Esophagus squamous epithelium (tissue), 5 donors: Measurements from ENCODE around the gene CDKAL1. TPM values are rescaled to one million over a fixed set of nuclear protein-coding genes. Genes with fewer than 3 reads are reported as not detected.

Experiments
- DNase-seq: peaks from one replicate; lab custom pipeline; 2025; lab: John Stamatoyannopoulos, UW
- H3K27ac ChIP-seq, 4 donors: fragments of 200-600 bp; sonication (generic); one replicate each; pipeline ENCODE4 v1.5.1; 2016 to 2019; ENCODE audit warnings: mild to moderate bottlenecking in 1 of 4
- H3K27me3 ChIP-seq, 4 donors: fragments of 200-600 bp; sonication (generic); 1 replicate in 3 of 4; 2 replicates in 1 of 4; pipeline versions ENCODE4 v1.5.1 to v1.6.0; 2017 to 2021; ENCODE audit warnings: antibody characterized with exemption in 1 of 4
- H3K36me3 ChIP-seq, 3 donors: fragments of 200-600 bp; sonication (generic); one replicate each; pipeline ENCODE4 v1.5.1; 2016 to 2019
- H3K4me1 ChIP-seq, 3 donors: fragments of 200-600 bp; sonication (generic); one replicate each; pipeline ENCODE4 v1.5.1; 2017 to 2019
- H3K4me3 ChIP-seq, 4 donors: fragments of 200-600 bp; sonication (generic); 1 replicate in 3 of 4; 2 replicates in 1 of 4; pipeline ENCODE4 v1.5.1; 2016 to 2019; ENCODE audit warnings: mild to moderate bottlenecking in 2 of 4, moderate library complexity in 1 of 4
- H3K9me3 ChIP-seq, 3 donors: fragments of 200-600 bp; sonication (generic); one replicate each; pipeline ENCODE4 v1.5.1; 2016 to 2019
- POLR2A ChIP-seq, 4 donors: fragments of 450-650 bp; IDR thresholded peaks; one replicate each; pipeline ENCODE4 v1.6.1; 2017; ENCODE audit warnings: antibody characterized with exemption in 4 of 4, mild to moderate bottlenecking in 4 of 4, moderate library complexity in 3 of 4
- WGBS, 2 donors: methylation state at CpG; one replicate each; pipeline ENCODE4 v1.1.5; 2018; 5-methylcytosine and 5-hydroxymethylcytosine counted together
- intact Hi-C: fragments of 100-400 bp; cut with DNase I; formaldehyde crosslinking; loops from one replicate; pipeline ENCODE4 v1.15.0; 2022
- total RNA-seq, 4 donors: library from RNA; depleted of rRNA; stranded (reverse); fragments of >200 nt; gene quantifications; one replicate each; pipeline ENCODE4 v1.1.0, GENCODE V29; 2016
- TF ChIP-seq, protein P1 (sequence below), 6 experiments: fragments of 450-650 bp in 4 of 6; fragments of 200-600 bp in 2 of 6; sonication (generic) in 2 of 6; IDR thresholded peaks; one replicate each; pipeline ENCODE4 v1.5.1; 2016 to 2019; ENCODE audit warnings: antibody characterized with exemption in 6 of 6, mild to moderate bottlenecking in 4 of 6, moderate library complexity in 4 of 6
- donor health status: DM: yes; HTN: yes; CAD: no.

CDKAL1 gene
- total RNA-seq, 4 donors from 2014 or later: 6.5 to 13.0 (median 10.7) TPM

DNA sequence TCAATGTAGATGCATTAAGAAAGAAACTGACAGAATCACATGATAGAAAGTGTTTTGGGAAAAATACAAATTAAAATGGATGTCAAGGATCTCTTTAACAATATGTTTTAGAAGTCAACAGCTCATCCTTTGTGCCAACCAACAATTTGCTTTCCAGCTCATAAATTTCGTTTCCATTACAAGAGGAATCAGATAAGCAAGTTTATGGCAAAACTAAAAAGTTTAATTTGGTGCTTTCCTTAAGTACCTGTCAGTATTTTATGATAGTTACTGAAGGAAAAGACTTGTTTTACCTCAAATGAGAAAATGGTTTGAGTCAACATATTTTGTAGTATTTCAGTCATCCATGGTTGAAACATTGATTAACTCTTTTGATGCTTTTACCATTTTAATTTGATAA is 130.0 kb downstream of the CDKAL1 start:
- Histone ChIP-seq H3K4me3 (no peak overlapping the region), H3K36me3 (no peaks in the 10 kb centered on the region), H3K9me3 (no peaks in the 10 kb centered on the region), H3K27ac (no peak overlapping the region), H3K4me1 (peaks cover 9 to 41% (median 21%) of the 10 kb centered on the region in 3 donors), H3K27me3 (no peaks in the 10 kb centered on the region)
- intact Hi-C loops: no loop called here
- no peak for DNase-seq
- no peak for TF ChIP-seq POLR2A (IDR thresholded peaks at IDR 0.05)
- TF ChIP-seq, protein P1, sequence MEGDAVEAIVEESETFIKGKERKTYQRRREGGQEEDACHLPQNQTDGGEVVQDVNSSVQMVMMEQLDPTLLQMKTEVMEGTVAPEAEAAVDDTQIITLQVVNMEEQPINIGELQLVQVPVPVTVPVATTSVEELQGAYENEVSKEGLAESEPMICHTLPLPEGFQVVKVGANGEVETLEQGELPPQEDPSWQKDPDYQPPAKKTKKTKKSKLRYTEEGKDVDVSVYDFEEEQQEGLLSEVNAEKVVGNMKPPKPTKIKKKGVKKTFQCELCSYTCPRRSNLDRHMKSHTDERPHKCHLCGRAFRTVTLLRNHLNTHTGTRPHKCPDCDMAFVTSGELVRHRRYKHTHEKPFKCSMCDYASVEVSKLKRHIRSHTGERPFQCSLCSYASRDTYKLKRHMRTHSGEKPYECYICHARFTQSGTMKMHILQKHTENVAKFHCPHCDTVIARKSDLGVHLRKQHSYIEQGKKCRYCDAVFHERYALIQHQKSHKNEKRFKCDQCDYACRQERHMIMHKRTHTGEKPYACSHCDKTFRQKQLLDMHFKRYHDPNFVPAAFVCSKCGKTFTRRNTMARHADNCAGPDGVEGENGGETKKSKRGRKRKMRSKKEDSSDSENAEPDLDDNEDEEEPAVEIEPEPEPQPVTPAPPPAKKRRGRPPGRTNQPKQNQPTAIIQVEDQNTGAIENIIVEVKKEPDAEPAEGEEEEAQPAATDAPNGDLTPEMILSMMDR (IDR thresholded peaks at IDR 0.05): no peak
- 94 to 96% methylated on average over 1 of the region's 1 CpG for WGBS, 2 donors

DNA sequence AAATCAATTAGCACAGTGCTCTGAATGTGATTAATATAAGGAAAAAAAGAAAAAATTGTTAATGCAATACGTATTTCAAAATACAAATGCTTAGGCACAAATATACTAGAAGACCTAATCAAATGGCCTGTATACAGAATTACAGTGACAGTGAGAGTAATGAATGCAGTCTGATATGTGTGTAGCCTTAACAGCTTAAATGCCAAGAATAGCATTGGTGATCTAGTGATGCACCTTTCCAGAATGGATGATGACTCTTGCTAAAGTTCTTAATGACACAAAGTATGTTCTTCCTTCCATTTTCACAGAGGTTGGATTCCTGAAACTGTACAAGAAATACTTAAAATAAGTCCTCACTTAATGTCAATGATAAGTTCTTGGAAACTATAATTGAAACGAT is 131.0 kb downstream of the CDKAL1 start:
- no peak for DNase-seq
- H3K4me3 ChIP-seq: no peak overlapping the region
- no peaks in the 10 kb centered on the region for H3K36me3 ChIP-seq
- H3K4me1 ChIP-seq: peaks cover 9 to 31% (median 18%) of the 10 kb centered on the region in 3 donors
- intact Hi-C loops: no loop called here
- no peaks in the 10 kb centered on the region for H3K27me3 ChIP-seq
- 93 to 94% methylated on average over 2 of the region's 2 CpGs for WGBS, 2 donors
- no peak for TF ChIP-seq POLR2A (IDR thresholded peaks at IDR 0.05)
- TF ChIP-seq, protein P1 (IDR thresholded peaks at IDR 0.05): no peak
- H3K9me3 ChIP-seq: no peaks in the 10 kb centered on the region
- H3K27ac ChIP-seq: no peak overlapping the region

DNA sequence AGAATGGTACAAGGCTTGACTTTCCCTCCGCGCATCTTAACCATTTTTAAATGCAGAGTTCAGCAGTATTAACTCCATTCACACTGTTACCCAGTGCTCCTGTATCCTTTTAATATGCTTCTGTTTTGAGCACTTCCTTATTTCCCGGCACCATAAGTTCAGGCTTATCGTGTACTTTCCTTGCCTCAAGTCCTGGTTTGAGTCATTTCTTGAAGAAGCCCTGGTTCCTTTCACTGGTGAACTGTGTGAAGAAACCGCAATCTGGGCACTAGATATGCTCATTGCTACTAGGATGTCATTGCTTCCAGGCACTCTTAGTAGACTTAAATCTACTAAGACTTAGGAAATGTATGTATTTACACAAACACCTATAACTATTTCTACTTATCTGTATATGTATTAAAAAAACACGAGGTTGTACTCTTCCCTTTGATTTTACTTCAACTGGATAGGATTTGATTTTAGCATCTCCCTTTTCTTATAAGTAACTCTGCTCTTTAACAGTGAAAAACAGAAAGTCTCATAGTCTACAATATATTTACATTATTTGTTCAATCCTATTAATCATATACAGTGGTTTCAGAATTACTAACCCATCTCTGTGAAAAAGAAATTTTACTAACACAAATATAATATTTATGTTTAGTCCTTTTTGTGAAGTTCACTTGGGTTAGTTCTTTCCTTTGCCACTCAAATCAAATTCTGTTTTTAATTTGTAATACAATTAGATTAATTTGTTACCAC is 135.5 kb downstream of the CDKAL1 start:
- no peak for TF ChIP-seq POLR2A (IDR thresholded peaks at IDR 0.05)
- TF ChIP-seq, protein P1 (IDR thresholded peaks at IDR 0.05): no peak
- H3K27ac ChIP-seq: no peak overlapping the region
- no peak overlapping the region for H3K4me3 ChIP-seq
- no peaks in the 10 kb centered on the region for H3K9me3 ChIP-seq
- WGBS, 2 donors: 73 to 91% methylated on average over 6 of the region's 6 CpGs
- DNase-seq: no peak
- H3K36me3 ChIP-seq: no peaks in the 10 kb centered on the region
- H3K4me1 ChIP-seq: peaks cover 0 to 3% (median 0%) of the 10 kb centered on the region in 3 donors
- intact Hi-C loops: no loop called here
- no peaks in the 10 kb centered on the region for H3K27me3 ChIP-seq

DNA sequence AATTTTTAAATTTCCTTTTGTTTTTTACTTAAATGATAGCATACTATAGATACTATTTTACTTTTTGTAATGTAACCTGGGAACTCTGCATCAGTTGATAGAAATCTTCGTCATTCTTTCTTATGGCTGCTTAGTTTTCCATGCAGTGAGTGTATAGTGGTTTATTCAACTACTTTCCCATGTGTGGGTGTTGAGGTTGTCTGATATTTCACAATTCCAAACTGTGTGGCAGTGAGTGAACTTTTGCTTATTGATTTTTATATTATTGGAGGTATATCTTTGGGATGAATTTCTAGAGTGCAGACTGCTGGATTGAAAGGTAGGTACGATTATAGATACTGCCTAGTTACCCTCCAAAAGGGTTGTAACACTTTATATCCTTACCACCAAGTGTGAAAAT is 136.5 kb downstream of the CDKAL1 start:
- H3K36me3 ChIP-seq: no peaks in the 10 kb centered on the region
- H3K27me3 ChIP-seq: no peaks in the 10 kb centered on the region
- H3K27ac ChIP-seq: no peak overlapping the region
- H3K9me3 ChIP-seq: no peaks in the 10 kb centered on the region
- intact Hi-C loops: no loop called here
- no peak for DNase-seq
- WGBS, 2 donors: 93 to 94% methylated on average over 2 of the region's 2 CpGs
- no peak overlapping the region for H3K4me3 ChIP-seq
- TF ChIP-seq, protein P1 (IDR thresholded peaks at IDR 0.05): no peak
- no peak for TF ChIP-seq POLR2A (IDR thresholded peaks at IDR 0.05)
- H3K4me1 ChIP-seq: peaks cover 0 to 3% (median 0%) of the 10 kb centered on the region in 3 donors

DNA sequence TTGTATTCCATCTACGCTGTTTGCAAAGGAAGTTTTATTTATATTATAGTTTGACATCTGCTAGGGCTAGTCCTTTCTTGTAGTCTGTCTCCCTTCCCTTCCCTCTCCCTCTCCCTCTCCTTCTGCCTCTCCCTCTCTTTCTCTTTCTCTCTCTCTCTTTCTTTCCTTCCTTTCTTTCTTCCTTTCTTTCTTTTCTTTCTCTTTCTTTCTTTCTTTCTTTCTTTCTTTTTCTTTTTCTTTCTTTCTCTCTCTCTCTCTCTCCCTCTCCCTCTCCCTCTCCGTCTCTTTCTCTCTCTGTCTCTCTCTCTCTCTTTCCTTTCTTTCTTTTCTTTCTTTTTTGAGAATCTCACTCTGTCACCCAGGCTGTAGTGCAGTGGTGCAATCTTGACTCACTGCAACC is 137.8 kb downstream of the CDKAL1 start:
- intact Hi-C loops: no loop called here
- no peaks in the 10 kb centered on the region for H3K9me3 ChIP-seq
- no peak for TF ChIP-seq POLR2A (IDR thresholded peaks at IDR 0.05)
- TF ChIP-seq, protein P1 (IDR thresholded peaks at IDR 0.05): no peak
- 71 to 91% methylated on average over 2 of the region's 2 CpGs for WGBS, 2 donors
- no peak for DNase-seq
- no peaks in the 10 kb centered on the region for H3K36me3 ChIP-seq
- H3K27ac ChIP-seq: no peak overlapping the region
- no peaks in the 10 kb centered on the region for H3K27me3 ChIP-seq
- peaks cover 0 to 3% (median 0%) of the 10 kb centered on the region in 3 donors for H3K4me1 ChIP-seq
- H3K4me3 ChIP-seq: no peak overlapping the region
